HG03196 (cell line): ENCODE data around the gene RPLP2.

Experiments
- ATAC-seq: cut with Tn5 transposase; IDR thresholded peaks from one replicate; pipeline ENCODE4 v1.9.1; 2021; ENCODE audit not compliant: unreplicated experiment

Gene RPLP2

DNA sequence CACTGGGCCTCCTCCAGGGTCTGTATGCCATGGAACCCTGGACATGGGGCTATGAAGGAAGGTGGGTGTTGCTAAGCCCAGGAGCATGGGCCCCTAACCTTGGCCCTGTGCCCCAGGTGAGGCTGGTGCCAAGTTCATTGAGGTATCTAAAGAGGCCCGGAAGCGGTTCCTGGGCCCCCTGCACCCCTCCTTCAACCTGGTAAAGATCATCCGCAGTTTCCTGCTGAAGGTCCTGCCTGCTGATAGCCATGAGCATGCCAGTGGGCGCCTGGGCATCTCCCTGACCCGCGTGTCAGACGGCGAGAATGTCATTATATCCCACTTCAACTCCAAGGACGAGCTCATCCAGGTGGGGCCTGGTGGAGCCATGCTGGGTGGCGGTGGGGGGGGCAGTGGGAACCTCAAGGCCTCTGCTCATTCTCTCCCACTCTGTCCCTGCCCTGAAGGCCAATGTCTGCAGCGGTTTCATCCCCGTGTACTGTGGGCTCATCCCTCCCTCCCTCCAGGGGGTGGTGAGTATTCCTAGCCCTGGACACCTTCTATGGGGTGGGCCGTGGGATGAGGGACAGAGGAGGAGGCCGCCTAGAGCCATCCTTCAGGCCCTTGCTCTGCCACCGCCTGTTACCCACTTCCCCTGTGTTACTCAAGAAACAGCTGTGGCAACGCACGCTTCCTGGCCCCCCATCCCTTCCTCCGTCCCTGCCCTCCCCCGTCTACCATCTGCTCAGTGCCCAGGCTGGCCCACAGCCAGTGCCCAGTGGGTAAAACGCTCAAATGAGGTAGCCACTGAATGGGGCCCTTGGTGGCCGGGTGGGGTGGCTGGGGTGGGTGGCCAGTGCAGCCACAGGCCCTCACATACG, 12.0 kb downstream of the RPLP2 start:
- no peak for ATAC-seq

DNA sequence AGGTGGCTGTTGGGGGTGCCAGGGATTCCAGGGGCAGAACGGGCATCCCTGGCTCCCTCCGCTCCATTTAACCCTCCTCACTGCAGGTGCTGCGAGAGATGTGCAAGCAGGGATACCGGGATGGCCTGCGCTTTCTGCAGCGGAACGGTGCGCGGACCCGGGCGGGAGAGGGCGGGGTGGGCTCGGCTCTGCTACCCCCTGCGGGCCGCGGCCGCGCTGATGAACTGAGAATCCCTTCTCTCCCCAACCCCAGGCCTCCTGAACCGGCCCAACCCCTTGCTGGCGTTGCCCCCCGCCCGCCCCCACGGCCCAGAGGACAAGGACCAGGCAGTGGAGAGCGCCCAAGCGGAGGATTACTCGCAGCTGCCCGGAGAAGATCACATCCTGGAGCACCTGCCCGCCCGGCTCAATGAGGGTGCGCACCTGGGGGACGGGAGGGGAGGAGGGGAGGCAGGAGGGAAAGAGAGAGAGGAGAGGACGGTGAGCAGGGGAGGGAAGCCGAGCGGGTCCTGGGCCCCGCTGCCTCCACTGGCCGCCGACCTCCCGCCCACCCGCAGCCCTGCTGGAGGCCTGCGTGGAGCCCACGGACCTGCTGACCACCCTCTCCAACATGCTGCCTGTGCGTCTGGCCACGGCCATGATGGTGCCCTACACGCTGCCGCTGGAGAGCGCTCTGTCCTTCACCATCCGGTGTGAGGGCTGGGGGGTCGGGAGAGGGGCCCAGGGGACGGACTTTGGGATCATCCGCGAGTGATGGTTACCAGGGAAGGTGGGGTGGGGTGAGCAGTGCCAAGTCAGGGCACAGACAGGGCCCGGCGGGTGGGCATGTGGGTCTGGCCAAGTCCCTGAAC, 13.9 kb downstream of the RPLP2 start:
- ATAC-seq = no peak

DNA sequence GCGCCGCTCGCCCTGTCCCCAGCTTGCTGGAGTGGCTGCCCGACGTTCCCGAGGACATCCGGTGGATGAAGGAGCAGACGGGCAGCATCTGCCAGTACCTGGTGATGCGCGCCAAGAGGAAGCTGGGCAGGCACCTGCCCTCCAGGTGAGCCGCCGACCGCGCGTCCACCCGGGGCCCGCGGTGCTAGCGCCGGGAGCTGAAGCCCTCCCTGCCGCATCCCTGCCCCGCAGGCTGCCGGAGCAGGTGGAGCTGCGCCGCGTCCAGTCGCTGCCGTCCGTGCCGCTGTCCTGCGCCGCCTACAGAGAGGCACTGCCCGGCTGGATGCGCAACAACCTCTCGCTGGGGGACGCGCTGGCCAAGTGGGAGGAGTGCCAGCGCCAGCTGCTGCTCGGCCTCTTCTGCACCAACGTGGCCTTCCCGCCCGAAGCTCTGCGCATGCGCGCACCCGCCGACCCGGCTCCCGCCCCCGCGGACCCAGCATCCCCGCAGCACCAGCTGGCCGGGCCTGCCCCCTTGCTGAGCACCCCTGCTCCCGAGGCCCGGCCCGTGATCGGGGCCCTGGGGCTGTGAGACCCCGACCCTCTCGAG, 14.6 kb downstream of the RPLP2 start:
- no peak for ATAC-seq

DNA sequence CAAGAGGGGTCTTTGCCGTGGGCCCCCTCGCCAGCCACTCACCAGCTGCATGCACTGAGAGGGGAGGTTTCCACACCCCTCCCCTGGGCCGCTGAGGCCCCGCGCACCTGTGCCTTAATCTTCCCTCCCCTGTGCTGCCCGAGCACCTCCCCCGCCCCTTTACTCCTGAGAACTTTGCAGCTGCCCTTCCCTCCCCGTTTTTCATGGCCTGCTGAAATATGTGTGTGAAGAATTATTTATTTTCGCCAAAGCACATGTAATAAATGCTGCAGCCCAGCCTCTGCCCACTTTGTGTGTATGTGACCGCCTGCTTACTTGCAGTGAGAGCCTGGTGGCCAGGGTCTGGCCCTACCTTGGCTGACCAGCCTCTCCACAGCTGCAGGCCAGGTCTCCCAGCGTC, 15.2 kb downstream of the RPLP2 start:
- ATAC-seq = no peak

DNA sequence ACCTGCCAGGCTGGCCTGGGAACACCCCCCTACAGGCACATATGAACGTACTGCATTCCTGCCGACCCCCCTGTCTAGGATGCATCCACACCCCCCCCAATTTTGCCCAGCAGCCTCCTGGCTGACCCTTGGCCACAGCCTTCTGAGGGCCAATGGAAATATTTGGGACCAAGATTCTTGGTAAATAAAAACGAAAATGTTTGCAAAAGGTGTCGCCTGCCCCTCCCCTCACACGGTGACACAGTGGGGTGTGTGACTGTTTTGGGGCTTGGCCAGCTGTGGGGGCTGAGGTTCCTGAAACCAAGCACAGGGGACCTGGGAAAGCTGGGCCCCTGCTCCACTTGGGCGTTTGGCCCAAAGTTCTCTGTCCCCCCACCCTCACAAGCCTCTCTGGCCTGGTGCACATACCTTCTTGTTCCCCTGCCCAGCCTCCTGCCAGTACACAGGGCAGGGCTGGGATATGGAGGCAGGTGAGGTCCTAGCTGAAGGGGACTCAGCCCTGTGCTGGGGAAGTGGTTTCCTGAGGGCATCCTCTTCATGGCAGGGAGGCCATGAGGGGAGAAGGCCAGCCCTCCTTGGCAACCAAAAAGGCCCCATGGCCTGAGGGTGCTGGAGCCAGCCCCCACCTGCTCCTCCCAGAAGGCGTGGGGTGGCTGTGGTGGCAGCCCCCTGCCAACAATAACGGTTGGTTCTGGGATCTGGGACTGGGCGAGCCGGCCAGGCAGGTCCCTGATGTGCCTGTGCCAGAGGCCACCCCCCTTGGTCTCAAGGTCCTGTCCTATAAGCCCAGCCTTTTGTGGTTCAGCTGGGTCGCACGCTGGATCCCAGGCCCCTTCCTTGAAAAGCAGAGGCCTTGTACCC, 15.8 kb downstream of the RPLP2 start:
- ATAC-seq = no peak

DNA sequence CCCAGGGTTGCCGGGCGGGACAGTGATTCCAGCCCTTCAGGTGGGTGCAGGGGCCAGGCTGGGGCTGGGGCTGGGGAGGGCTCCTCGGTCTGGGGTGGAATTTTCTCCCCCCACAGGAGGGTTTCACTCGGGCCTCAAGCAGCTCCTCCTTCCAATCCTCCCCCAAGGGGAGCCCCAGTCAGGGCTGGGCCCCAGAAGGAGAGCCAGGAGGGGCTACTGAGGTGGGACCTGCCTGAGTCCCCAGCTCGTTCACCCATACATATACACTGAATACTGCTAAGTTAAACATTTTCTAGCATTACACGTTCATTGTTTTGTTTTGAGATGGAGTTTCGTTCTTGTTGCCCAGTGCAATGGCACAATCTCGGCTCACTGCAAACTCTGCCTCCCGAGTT, 16.5 kb downstream of the RPLP2 start:
- no peak for ATAC-seq

DNA sequence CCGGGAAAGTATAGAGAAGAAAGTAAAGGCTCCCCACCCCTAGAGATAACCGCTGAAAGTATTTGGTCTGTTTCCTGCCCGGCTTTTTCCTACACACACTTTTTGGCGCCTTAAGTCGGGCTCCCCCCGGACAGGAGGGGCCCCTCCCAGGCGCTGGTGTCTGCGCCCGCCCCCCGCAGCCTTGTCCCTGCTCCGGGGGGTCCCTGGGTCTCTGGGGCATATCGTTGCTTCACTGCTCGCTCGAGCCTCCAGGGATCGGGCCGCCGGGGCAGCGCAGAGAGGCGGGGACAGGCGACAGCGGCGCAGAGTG, 17.0 kb downstream of the RPLP2 start:
- ATAC-seq = no peak

DNA sequence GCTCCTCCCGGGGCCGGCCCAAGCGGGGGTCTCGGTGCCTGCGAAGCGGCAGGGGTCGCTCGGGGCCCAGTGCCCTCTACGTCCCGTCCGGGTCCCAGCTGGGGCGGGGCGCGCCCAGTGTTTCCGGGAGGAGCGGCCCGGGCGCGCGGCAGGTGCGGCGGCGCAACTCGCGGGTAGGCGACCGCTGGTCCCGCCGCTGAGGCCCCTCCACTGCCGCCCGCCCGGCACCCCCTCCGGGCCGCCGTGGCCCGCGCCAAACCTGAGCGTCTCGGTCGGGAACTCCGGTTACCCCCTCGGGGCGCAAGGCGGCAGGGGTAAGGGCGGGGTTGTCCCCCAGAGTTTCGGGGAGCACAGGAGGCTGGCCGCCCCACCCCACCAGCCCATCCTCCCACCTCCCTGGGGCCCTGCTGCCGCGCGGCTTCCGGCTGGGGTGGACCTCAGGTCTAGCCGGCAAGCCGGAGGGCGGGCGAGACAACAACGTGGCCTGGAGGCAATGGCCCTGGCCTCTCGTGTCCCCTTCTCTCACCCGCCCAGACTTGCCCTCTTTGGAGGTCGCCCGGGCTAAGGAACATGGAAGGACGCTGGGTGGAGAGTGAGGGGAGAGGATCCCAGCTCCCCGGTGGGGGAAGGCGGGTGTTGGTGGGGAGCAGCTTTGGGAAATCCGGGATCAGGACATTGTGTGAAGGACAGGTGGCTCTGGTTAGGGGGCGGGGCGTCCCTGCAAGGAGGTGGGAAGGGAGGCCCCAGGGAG, 17.6 kb downstream of the RPLP2 start:
- ATAC-seq = no peak

DNA sequence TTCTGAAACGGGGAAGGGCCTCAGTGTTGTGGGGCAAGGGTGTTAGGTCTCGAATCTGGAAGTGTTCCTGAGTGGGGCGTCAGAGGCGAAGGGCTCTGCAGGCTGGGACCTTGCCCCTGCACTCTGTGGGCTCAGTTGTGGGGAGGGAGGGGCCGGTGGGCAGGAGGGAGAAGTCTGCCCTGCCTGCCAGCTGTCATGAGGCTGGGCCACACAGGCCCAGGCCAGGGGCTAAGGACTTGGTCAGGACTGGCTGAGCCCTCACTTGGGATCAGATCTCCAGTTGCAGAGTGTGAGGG, 18.1 kb downstream of the RPLP2 start, which contains the start of gene CRACR2B:
CRACR2B (plus strand) TSS at position 23 of the 296 bp plus-strand sequence. CDS start 689 bp downstream, outside the sequence.
- no peak for ATAC-seq

DNA sequence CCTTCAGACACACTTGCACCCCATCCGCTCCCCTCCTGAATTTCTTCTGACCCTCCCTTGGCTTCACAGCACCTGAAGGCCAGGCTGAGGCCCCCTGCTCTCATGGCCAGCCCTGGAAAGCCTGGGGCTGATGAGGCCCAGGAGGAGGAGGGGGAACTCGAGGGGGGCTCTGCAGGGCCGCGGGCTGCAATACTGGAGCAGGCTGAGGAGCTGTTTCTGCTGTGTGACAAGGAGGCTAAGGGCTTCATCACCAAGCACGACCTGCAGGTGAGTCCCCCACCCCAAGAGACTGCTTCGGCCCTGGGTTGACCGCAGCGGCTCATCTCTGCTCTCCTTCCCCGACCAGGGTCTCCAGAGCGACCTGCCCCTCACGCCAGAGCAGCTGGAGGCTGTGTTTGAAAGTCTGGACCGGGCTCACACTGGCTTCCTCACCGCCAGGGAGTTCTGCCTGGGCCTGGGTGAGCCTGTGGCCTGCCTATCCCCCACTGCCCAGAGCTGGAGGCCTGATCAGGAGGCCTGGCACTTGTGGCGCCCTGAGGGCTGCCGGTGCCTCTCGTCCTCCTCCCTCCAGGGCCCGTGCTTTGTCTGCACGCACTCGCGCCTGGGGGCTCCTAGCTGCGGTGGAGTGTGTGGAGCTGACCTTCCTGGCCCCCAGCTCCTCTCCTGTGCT, 18.9 kb downstream of the RPLP2 start:
- no peak for ATAC-seq

DNA sequence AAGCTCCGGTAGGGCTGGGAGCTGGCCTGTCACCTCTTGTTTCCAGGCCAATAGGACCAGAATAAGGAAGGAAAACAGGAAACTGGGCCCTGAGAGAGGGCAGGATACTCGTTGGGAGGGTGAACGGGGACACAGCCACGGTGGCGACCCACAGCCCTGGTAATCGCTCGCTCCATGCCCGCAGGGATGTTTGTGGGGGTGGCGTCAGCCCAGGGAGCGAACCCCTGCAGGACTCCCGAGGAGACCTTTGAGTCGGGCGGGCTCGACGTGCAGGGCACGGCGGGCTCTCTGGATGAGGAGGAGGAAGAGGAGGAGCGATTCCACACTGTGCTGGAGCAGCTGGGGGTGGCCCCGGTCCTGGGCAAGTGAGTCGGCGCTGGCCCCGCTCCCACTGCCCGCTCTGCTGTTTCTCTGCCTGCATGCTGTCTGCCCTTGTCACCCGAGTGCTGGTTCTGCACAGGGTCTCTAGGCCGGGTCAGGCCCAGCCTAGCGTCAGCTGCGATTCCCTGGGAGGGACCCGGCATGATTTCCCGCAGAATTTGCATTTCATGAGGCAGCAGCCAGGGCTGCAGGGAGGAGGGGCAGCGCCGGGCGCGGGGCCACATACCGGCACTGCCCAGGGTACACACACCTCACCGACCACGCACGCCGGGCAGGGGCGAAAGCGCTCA, 19.5 kb downstream of the RPLP2 start:
- ATAC-seq = no peak

DNA sequence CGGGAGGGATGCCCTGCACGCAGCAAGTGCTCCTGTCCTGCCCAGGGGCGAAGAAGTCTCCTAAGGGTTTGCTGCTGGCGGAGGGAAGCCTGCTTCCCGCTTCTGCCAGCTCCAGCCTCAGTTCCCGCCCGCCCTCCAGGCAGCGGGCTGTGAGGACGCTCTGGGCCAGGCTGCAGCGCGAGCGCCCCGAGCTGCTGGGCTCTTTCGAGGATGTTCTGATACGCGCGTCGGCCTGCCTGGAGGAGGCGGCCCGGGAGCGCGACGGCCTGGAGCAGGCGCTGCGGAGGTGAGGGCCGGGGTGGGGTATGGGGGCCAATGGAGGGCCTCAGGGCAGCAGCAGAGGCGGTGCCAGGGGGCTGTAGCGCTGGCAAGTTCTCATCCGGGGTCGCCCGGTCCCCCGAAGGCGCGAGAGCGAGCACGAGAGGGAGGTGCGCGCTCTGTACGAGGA, 20.1 kb downstream of the RPLP2 start:
- no peak for ATAC-seq

DNA sequence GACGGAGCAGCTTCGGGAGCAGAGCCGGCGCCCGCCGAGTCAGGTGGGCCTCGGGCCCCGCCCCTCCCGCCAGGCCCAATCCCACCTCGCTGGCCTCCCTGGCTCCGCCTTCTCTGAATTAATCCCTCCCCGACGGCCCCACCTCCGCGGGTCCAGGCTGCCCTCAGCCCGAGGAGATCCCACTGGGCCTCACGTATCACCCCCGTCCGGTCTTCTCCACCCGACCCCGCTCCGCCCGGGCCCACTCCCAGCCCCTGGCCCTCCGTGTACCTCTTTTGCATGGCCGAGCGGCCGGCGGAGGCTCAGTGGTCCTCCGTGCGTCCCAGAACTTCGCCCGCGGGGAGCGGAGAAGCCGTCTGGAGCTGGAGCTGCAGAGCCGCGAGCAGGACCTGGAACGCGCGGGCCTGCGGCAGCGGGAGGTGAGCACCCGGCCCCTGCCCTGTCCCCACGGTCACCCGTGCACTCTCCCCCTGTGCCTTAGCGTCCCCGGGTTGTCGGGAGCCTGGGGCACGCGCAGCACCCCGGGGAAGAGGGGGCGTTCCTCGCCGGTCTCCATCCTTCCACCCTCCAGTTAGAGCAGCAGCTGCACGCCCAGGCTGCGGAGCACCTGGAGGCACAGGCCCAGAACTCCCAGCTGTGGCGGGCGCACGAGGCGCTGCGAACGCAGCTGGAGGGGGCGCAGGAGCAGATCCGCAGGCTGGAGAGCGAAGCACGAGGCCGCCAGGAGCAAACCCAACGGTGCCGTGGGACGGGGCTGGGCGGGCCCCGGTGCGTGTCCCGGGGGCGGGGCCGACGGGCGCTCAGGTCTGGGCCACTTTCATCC, 20.7 kb downstream of the RPLP2 start:
- no peak for ATAC-seq

DNA sequence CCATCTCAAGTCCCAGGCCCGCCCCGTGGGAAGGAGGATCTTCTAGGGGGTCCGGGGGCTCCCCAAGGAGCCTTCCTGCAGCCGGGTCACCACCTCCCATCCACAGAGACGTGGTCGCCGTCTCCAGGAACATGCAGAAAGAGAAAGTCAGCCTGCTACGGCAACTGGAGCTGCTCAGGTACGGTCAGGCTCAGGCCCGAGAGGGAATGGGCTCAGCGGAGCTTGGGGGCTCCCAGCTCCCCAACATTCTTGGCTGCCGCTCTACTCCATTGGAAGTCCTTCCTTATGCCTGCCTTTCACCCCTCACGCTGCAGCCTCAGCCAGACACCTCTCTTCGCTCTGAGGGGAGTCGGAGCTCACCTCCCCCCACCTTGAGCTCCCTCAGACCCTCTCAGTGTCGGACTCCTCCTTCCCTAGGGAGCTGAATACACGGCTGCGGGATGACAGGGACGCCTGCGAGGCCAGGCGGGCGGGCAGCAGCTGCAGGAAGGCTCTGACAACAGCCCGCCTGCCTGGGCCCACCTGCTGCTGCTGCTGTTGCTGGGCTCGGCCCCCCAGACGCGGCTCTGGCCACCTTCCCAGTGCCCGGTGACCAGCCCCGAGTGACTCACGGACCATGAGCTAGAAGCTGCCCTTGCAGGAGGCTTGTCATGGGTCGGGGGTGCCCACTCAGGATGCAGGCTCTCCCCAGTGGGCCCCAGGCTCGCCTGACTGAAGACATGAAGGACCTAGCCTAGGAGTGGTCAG, 21.5 kb downstream of the RPLP2 start:
- ATAC-seq = no peak

DNA sequence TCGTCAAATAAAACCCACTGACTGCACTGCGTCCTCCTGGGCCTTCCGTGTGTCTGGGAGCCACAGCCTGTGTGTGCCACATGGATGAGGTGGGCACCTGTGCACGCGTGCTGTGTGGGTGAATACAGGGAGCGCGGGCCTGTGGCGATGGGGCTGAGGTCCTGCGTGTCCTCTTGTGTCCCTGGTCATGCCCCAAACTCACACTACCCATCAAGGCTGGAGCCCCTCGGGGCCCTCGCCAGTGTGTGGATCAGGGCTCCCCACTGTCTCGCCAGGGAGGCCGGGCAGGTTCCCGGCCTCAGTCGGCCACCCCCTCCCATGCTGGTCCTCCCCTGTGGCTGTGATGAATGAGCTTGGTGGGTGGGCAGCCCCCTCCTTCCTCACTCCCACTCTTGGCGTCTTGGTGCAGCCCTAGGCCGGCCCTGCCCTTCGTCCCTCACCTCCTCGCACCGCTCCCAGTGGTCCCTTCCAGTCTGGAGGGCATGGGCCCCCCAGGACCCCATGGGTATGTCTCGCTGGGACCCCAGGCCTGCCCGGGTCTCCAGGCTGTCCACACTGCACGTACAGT, 22.3 kb downstream of the RPLP2 start:
- no peak for ATAC-seq

DNA sequence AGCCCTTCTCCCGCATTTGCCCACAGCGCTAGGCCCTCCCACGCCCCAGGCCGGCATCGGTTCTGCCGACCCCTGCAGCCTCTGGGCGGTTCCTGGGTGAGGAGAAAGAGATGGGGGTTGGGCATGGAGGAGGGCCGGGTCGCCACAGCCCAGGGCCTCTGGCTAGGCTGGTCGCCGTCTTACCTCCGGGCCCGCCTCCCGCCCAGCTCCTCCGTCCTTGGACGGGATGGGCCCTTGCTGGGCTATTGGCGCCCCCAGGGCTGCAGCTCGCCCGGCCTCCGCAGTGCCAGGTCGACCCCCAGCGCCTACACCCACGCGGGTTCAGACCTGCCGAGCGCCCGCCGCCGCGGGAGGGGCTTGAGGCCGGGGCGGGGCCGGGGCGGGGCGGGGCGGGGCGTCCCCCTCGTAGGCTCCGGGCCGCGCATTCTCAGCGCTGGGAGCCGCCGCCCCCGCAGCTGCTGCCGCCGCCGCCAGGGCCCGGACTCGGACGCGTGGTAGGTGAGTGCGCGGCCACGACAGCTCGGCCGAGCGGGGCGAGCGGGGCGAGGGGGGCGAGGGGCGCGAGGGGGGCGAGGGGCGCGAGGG, 22.9 kb downstream of the RPLP2 start, which contains the start of gene CD151:
CD151 (plus strand) TSS at position 424 of the 585 bp plus-strand sequence. CDS start 3,118 bp downstream, outside the sequence.
- ATAC-seq = peak; percentile 31
